GM19240 (cell line): ENCODE measurements around the gene PRM3.

ENCODE experiments used
- DNase-seq: peaks from one replicate; pipeline ENCODE4 v3.0.0; 2011; ENCODE audit warnings: low spot score; ENCODE audit not compliant: insufficient read length

PRM3 gene

GRCh38 chr16:11248133-11248532, 25.3 kb downstream of the PRM3 start:
- no peak for DNase-seq

GRCh38 chr16:11245988-11246387, 27.4 kb downstream of the PRM3 start:
- no peak for DNase-seq

GRCh38 chr16:11245222-11245737, 28.1 kb downstream of the PRM3 start:
- DNase-seq, result no peak

GRCh38 chr16:11242658-11243057, 30.8 kb downstream of the PRM3 start:
- DNase-seq, result no peak

GRCh38 chr16:11241480-11242204, 31.8 kb downstream of the PRM3 start:
- no peak for DNase-seq

- DNase-seq, result no peak
Measured at GRCh38 chr16:11240636-11241473, 32.6 kb downstream of the PRM3 start.

GRCh38 chr16:11239644-11240632, 33.5 kb downstream of the PRM3 start:
- no peak for DNase-seq

GRCh38 chr16:11238272-11239202, 34.9 kb downstream of the PRM3 start:
- DNase-seq, result no peak

- DNase-seq, result no peak
Measured at GRCh38 chr16:11236461-11237254, 36.8 kb downstream of the PRM3 start.

- no peak for DNase-seq
Measured at GRCh38 chr16:11235703-11235991, 37.8 kb downstream of the PRM3 start.

GRCh38 chr16:11234884-11235702, 38.3 kb downstream of the PRM3 start:
- DNase-seq, result no peak

GRCh38 chr16:11233727-11234376, 39.6 kb downstream of the PRM3 start:
- DNase-seq, result no peak

GRCh38 chr16:11232852-11233726, 40.3 kb downstream of the PRM3 start:
- DNase-seq, result no peak

- no peak for DNase-seq
Measured at GRCh38 chr16:11232302-11232851, 41.1 kb downstream of the PRM3 start.

GRCh38 chr16:11231367-11231970, 42.0 kb downstream of the PRM3 start:
- DNase-seq, result no peak

GRCh38 chr16:11229906-11230305, 43.5 kb downstream of the PRM3 start:
- DNase-seq, result no peak
